Ishikawa (cell line): ENCODE measurements around the gene PLXNB1.

Experiments used
- CEBPB ChIP-seq: IDR thresholded peaks from 2 replicates; pipeline ENCODE4 v1.6.1; 2012
- CREB1 ChIP-seq: IDR thresholded peaks from 2 replicates; pipeline ENCODE4 v1.6.1; 2012; ENCODE audit warnings: low read depth
- EGR1 ChIP-seq: IDR thresholded peaks from 2 replicates; pipeline ENCODE4 v1.6.1; 2012
- EP300 ChIP-seq: IDR thresholded peaks from 2 replicates; pipeline ENCODE4 v1.6.1; 2012; ENCODE audit warnings: borderline replicate concordance
- FOXM1 ChIP-seq: IDR thresholded peaks from 2 replicates; pipeline ENCODE4 v1.6.1; 2012; ENCODE audit warnings: low read depth, borderline replicate concordance
- NFIC ChIP-seq: IDR thresholded peaks from 2 replicates; pipeline ENCODE4 v1.6.1; 2012
- RAD21 ChIP-seq: IDR thresholded peaks from 2 replicates; pipeline ENCODE4 v1.6.1; 2012; ENCODE audit warnings: low read depth
- TAF1 ChIP-seq: IDR thresholded peaks from 2 replicates; pipeline ENCODE4 v1.6.1; 2012; ENCODE audit warnings: low read depth, mild to moderate bottlenecking
- TCF12 ChIP-seq: IDR thresholded peaks from 2 replicates; pipeline ENCODE4 v1.6.1; 2012; ENCODE audit warnings: low read depth
- TEAD4 ChIP-seq: IDR thresholded peaks from 2 replicates; pipeline ENCODE4 v1.6.1; 2012
- YY1 ChIP-seq: IDR thresholded peaks from 2 replicates; pipeline ENCODE4 v1.6.1; 2012; ENCODE audit warnings: low read depth
- ZBTB7A ChIP-seq: IDR thresholded peaks from 2 replicates; pipeline ENCODE4 v1.6.1; 2012; ENCODE audit warnings: low read depth
- TF ChIP-seq, protein P1 (sequence below): IDR thresholded peaks from 2 replicates; pipeline ENCODE4 v1.6.1; 2012; ENCODE audit warnings: low read depth, mild to moderate bottlenecking
- TF ChIP-seq, protein P2 (sequence below): IDR thresholded peaks from 2 replicates; pipeline ENCODE4 v1.6.1; 2012
- TF ChIP-seq, protein P3 (sequence below): IDR thresholded peaks from 2 replicates; pipeline ENCODE4 v1.6.1; 2012

Gene PLXNB1

DNA sequence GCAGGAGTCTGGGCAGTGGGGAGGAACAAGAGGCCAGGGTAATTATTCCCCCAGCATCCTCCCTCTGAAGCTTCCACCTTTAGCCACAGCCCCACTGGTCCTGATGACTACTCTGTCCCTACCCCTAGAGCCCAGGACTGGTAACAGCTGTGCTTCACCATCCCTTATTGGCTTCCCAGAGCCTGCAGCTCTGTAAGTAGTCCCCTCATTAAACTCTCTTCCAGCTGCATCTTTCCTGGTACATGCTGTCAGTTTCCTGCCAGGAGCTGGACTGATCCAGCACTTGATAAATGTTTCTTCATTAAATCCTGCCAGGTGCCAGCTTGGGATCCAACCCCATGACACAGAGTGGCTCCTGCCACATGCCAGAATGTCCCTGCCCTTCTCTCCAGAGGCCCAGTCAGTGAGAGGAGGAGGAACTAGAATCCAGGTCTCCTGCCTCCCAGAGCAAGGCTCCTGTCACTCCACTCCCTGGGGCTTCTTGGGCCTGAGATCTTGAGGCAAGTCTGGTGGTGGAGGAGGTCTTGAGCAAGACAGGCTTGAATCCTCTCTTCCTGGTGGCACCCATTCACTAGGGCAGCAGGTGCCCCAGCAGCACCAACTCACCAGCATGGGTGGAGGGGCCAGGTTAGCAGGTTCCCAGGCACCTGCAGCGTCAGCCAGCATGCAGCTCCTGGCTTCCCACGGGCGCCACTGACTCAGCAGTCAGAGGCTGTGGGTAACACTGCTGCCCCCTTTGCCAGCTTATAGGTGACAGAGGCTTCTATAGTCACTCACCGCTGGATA is 30.3 kb downstream of the PLXNB1 start:
- no peak for TF ChIP-seq CEBPB
- TF ChIP-seq CREB1, result no peak
- TF ChIP-seq TEAD4, result no peak
- TF ChIP-seq, protein P1, sequence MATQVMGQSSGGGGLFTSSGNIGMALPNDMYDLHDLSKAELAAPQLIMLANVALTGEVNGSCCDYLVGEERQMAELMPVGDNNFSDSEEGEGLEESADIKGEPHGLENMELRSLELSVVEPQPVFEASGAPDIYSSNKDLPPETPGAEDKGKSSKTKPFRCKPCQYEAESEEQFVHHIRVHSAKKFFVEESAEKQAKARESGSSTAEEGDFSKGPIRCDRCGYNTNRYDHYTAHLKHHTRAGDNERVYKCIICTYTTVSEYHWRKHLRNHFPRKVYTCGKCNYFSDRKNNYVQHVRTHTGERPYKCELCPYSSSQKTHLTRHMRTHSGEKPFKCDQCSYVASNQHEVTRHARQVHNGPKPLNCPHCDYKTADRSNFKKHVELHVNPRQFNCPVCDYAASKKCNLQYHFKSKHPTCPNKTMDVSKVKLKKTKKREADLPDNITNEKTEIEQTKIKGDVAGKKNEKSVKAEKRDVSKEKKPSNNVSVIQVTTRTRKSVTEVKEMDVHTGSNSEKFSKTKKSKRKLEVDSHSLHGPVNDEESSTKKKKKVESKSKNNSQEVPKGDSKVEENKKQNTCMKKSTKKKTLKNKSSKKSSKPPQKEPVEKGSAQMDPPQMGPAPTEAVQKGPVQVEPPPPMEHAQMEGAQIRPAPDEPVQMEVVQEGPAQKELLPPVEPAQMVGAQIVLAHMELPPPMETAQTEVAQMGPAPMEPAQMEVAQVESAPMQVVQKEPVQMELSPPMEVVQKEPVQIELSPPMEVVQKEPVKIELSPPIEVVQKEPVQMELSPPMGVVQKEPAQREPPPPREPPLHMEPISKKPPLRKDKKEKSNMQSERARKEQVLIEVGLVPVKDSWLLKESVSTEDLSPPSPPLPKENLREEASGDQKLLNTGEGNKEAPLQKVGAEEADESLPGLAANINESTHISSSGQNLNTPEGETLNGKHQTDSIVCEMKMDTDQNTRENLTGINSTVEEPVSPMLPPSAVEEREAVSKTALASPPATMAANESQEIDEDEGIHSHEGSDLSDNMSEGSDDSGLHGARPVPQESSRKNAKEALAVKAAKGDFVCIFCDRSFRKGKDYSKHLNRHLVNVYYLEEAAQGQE, result no peak
- TF ChIP-seq ZBTB7A, result no peak
- TF ChIP-seq TAF1, result no peak
- TF ChIP-seq, protein P2, sequence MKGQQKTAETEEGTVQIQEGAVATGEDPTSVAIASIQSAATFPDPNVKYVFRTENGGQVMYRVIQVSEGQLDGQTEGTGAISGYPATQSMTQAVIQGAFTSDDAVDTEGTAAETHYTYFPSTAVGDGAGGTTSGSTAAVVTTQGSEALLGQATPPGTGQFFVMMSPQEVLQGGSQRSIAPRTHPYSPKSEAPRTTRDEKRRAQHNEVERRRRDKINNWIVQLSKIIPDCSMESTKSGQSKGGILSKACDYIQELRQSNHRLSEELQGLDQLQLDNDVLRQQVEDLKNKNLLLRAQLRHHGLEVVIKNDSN, result no peak
- no peak for TF ChIP-seq FOXM1
- TF ChIP-seq EGR1, result no peak
- TF ChIP-seq, protein P3, sequence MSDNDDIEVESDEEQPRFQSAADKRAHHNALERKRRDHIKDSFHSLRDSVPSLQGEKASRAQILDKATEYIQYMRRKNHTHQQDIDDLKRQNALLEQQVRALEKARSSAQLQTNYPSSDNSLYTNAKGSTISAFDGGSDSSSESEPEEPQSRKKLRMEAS, result no peak
- TF ChIP-seq YY1, result no peak
- TF ChIP-seq TCF12, result no peak
- no peak for TF ChIP-seq EP300
- no peak for TF ChIP-seq NFIC
- no peak for TF ChIP-seq RAD21

DNA sequence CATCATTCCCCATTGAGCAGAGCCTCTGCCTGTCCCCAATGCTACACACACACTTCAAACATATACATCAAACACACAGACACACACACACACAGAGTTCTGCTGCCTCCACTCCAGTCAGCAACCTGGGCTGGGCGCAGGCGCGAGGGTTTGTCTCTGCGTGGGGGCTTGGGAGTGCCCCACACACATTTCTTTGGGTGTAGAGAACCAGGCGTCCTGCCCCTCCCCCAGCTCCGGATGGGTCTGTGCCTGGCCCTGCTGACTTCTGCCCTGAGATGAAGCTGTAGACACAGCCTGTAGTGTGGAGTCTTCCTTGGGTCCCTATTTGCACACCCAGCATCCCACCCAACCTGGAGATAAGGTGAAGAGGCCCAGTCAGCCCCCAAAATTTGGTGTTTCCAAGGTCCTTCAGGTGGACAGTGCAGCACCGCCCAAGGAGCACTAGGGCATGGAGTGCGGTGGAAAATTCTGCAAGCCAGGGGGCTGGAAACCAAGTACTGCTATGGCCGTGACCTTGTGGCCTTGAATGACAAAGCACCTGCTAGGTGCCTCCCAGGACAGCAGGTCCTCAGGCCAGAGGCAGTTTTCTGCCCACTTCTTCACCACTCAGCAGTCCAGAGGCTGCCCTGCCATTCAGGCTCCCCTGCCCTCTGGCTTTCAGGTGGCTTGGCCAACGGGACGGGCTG is 31.0 kb downstream of the PLXNB1 start:
- TF ChIP-seq, protein P2, result no peak
- no peak for TF ChIP-seq EGR1
- TF ChIP-seq YY1, result no peak
- TF ChIP-seq FOXM1, result no peak
- no peak for TF ChIP-seq CREB1
- TF ChIP-seq, protein P1, result no peak
- TF ChIP-seq NFIC, result no peak
- no peak for TF ChIP-seq ZBTB7A
- no peak for TF ChIP-seq CEBPB
- TF ChIP-seq TEAD4, result no peak
- TF ChIP-seq TAF1, result no peak

DNA sequence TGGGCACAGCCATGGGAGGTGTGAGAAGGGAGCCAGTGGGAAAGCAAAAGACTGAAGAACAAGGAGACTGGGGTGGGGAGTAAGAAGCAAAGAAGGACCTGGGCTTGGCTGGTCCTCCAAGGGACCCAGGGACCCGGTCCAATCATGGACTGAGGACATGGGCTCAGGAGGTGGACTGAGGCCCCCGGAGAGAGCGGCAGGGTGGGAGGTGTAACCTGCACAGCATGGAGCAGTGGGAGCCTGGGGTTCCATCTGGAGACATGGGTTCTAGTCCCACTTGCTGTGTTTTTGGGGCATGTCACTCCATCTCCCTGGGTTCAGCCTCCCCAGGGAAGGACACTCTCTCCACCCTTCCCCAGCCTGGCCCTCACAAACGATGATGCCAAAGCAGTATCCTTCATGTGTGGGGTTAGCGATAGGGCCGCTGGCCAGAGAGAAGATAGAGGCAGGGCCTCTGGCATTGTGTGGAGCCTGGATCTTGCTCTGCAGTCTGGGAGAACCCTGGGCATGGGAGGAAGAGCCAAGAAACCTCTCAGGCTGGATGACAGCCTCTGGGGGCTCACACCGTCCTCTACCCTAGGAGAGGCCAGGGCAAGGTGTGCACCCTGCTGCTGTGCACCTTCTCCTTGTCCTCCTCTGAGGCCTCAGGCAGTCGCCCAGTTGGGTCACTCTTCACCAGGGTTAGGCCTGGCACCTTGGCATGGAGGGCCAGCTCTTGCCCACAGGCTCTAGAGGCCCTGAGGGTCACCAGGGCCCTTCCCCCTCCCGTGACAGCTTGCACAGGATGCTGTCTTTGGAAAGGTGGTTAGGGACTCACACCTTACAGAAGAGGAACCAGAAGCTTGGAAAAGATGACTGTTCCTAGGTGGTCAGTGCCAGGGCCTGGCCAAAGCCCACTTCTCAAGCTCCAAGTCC is 31.9 kb downstream of the PLXNB1 start:
- TF ChIP-seq EGR1, result no peak
- TF ChIP-seq CEBPB, result no peak
- TF ChIP-seq FOXM1, result no peak
- no peak for TF ChIP-seq TCF12
- TF ChIP-seq TEAD4, result no peak
- TF ChIP-seq YY1, result no peak
- no peak for TF ChIP-seq ZBTB7A
- no peak for TF ChIP-seq TAF1
- TF ChIP-seq, protein P2, result no peak
- TF ChIP-seq EP300, result no peak
- no peak for TF ChIP-seq RAD21
- TF ChIP-seq, protein P1, result no peak
- no peak for TF ChIP-seq NFIC
- TF ChIP-seq, protein P3, result no peak
